OCI-LY1 (cell line): ENCODE data around the gene CENPW.

Experiments used
- EZH2 ChIP-seq: fragments of 200-600 bp; sonication (generic), shearing (Covaris generic); IDR thresholded peaks from 2 replicates; pipeline ENCODE4 v1.8.0; 2017; ENCODE audit warnings: borderline replicate concordance, mixed run types, mild to moderate bottlenecking, antibody characterized with exemption, low read length, moderate library complexity, mixed read lengths
- TF ChIP-seq, protein P1 (sequence below): fragments of 200-600 bp; sonication (generic), shearing (Covaris generic); IDR thresholded peaks from 2 replicates; pipeline ENCODE4 v1.5.1; 2017; ENCODE audit warnings: mild to moderate bottlenecking, antibody characterized with exemption, low read length, moderate library complexity, mixed read lengths

DNA sequence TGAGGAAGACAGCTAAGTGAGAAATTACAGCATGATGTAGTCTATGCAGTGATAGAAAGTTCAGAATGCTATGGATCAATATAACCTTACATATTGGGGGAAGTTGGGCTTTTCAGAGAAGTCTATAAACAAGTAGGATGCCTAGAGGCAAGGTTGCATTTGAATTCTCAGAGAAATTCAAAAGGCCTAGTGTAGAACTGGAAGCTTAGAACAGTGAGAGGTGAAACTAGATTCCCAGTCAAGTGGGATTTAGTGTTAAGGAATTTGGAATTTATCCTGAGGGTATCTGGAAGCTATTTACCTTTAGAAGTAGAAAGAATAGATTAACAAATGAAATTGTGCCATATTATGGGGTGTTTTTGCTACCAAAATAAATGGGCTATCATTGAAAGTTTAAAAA, 4.3 kb downstream of the CENPW start:
- TF ChIP-seq, protein P1, sequence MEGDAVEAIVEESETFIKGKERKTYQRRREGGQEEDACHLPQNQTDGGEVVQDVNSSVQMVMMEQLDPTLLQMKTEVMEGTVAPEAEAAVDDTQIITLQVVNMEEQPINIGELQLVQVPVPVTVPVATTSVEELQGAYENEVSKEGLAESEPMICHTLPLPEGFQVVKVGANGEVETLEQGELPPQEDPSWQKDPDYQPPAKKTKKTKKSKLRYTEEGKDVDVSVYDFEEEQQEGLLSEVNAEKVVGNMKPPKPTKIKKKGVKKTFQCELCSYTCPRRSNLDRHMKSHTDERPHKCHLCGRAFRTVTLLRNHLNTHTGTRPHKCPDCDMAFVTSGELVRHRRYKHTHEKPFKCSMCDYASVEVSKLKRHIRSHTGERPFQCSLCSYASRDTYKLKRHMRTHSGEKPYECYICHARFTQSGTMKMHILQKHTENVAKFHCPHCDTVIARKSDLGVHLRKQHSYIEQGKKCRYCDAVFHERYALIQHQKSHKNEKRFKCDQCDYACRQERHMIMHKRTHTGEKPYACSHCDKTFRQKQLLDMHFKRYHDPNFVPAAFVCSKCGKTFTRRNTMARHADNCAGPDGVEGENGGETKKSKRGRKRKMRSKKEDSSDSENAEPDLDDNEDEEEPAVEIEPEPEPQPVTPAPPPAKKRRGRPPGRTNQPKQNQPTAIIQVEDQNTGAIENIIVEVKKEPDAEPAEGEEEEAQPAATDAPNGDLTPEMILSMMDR: no peak
- no peak for TF ChIP-seq EZH2
